H9 (cell line): ENCODE measurements around the gene PRCC. TPM values are rescaled to one million over a fixed set of nuclear protein-coding genes. Genes with fewer than 3 reads are reported as not detected.

Experiments
- DNase-seq: peaks from one replicate; pipeline ENCODE4 v3.0.0-alpha.2; 2017
- H2AFZ ChIP-seq: one replicate; pipeline ENCODE4 v1.6.1; 2013; ENCODE audit warnings: mild to moderate bottlenecking, low read length, control low read depth, moderate library complexity
- H2AK5ac ChIP-seq: 2 replicates; pipeline ENCODE4 v1.6.1; 2013; ENCODE audit warnings: low read length, control low read depth, mixed read lengths; ENCODE audit not compliant: insufficient read length
- H2BK120ac ChIP-seq: one replicate; pipeline ENCODE4 v1.6.1; 2013; ENCODE audit warnings: low read depth, mild to moderate bottlenecking, low read length, control low read depth, inconsistent platforms; ENCODE audit not compliant: poor library complexity, severe bottlenecking
- H2BK12ac ChIP-seq: 2 replicates; pipeline ENCODE4 v1.6.1; 2013; ENCODE audit warnings: low read length, control low read depth, mixed read lengths, low read depth; ENCODE audit not compliant: insufficient read length
- H2BK15ac ChIP-seq: 2 replicates; pipeline ENCODE4 v1.6.1; 2013; ENCODE audit warnings: low read depth, low read length, control low read depth
- H2BK20ac ChIP-seq: one replicate; pipeline ENCODE4 v1.6.1; 2013; ENCODE audit warnings: low read depth, mild to moderate bottlenecking, low read length, control low read depth, inconsistent platforms; ENCODE audit not compliant: poor library complexity, severe bottlenecking
- H2BK5ac ChIP-seq: 2 replicates; pipeline ENCODE4 v1.6.1; 2013; ENCODE audit warnings: low read length, control low read depth, mixed read lengths; ENCODE audit not compliant: insufficient read length
- H3K14ac ChIP-seq: 2 replicates; pipeline ENCODE4 v1.6.1; 2013; ENCODE audit warnings: low read length, control low read depth; ENCODE audit not compliant: insufficient read depth
- H3K18ac ChIP-seq: 2 replicates; pipeline ENCODE4 v1.6.1; 2013; ENCODE audit warnings: low read depth, mild to moderate bottlenecking, mixed read lengths, low read length, control low read depth; ENCODE audit not compliant: insufficient read length
- H3K23ac ChIP-seq: 2 replicates; pipeline ENCODE4 v1.6.1; 2013; ENCODE audit warnings: low read length, control low read depth, mixed read lengths, low read depth; ENCODE audit not compliant: insufficient read length
- H3K23me2 ChIP-seq: 2 replicates; pipeline ENCODE4 v1.6.1; 2013; ENCODE audit warnings: low read depth, mild to moderate bottlenecking, mixed read lengths, low read length, control low read depth; ENCODE audit not compliant: insufficient read length, poor library complexity, severe bottlenecking
- H3K27ac ChIP-seq: 2 replicates; pipeline ENCODE4 v1.5.1; 2013; ENCODE audit warnings: low read length, control low read depth, mixed read lengths, low read depth; ENCODE audit not compliant: insufficient read length
- H3K27me3 ChIP-seq: 2 replicates; pipeline ENCODE4 v1.6.1; 2013; ENCODE audit warnings: low read length, control low read depth, inconsistent platforms; ENCODE audit not compliant: insufficient read depth
- H3K4ac ChIP-seq: 2 replicates; pipeline ENCODE4 v1.6.1; 2013; ENCODE audit warnings: low read depth, mild to moderate bottlenecking, control low read depth, inconsistent platforms, low read length, moderate library complexity
- H3K4me1 ChIP-seq: 2 replicates; pipeline ENCODE4 v1.6.1; 2013; ENCODE audit warnings: low read length, control low read depth, inconsistent platforms; ENCODE audit not compliant: insufficient read depth
- H3K4me2 ChIP-seq: 2 replicates; pipeline ENCODE4 v1.6.1; 2013; ENCODE audit warnings: low read length, control low read depth, mixed read lengths; ENCODE audit not compliant: insufficient read length, insufficient read depth
- H3K56ac ChIP-seq: 2 replicates; pipeline ENCODE4 v1.6.1; 2013; ENCODE audit warnings: low read depth, mild to moderate bottlenecking, mixed read lengths, low read length, control low read depth; ENCODE audit not compliant: insufficient read length
- H3K79me1 ChIP-seq: 2 replicates; pipeline ENCODE4 v1.6.1; 2013; ENCODE audit warnings: low read depth, mild to moderate bottlenecking, moderate library complexity, low read length, control low read depth, inconsistent platforms; ENCODE audit not compliant: insufficient read depth, poor library complexity, severe bottlenecking
- H3K79me2 ChIP-seq: 2 replicates; pipeline ENCODE4 v1.6.1; 2013; ENCODE audit warnings: low read length, control low read depth, inconsistent platforms; ENCODE audit not compliant: insufficient read depth
- H3K9ac ChIP-seq: 2 replicates; pipeline ENCODE4 v1.6.1; 2013; ENCODE audit warnings: low read length, control low read depth, mixed read lengths; ENCODE audit not compliant: insufficient read length; ENCODE audit errors: extremely low read depth
- H3K9me3 ChIP-seq: one replicate; pipeline ENCODE4 v1.6.1; 2013; ENCODE audit warnings: low read depth, low read length, inconsistent platforms; ENCODE audit not compliant: control insufficient read depth
- H3T11ph ChIP-seq: one replicate; pipeline ENCODE4 v1.6.1; 2013; ENCODE audit warnings: mild to moderate bottlenecking, low read length, control low read depth, inconsistent platforms
- H4K20me1 ChIP-seq: one replicate; pipeline ENCODE4 v1.6.1; 2013; ENCODE audit not compliant: control insufficient read depth, insufficient read length, insufficient read depth
- H4K5ac ChIP-seq: 2 replicates; pipeline ENCODE4 v1.6.1; 2013; ENCODE audit warnings: low read depth, mild to moderate bottlenecking, mixed read lengths, low read length, control low read depth; ENCODE audit not compliant: insufficient read length
- H4K8ac ChIP-seq: replicated peaks from 2 replicates; pipeline ENCODE4 v1.6.1; 2013; ENCODE audit warnings: low read length, control low read depth, mixed read lengths, low read depth; ENCODE audit not compliant: insufficient read length
- H4K91ac ChIP-seq: 2 replicates; pipeline ENCODE4 v1.6.1; 2013; ENCODE audit warnings: low read depth, mild to moderate bottlenecking, moderate library complexity, mixed read lengths, low read length, control low read depth; ENCODE audit not compliant: insufficient read length
- H3K27ac Mint-ChIP-seq, 3 experiments: 2 replicates in 2 of 3; 3 replicates in 1 of 3; pipeline ENCODE4 v1.8.0; 2020 to 2021; ENCODE audit warnings: mixed read lengths in 3 of 3, mild to moderate bottlenecking in 1 of 3, moderate library complexity in 1 of 3
- H3K27me3 Mint-ChIP-seq: 2 replicates; pipeline ENCODE4 v1.8.0; 2021; ENCODE audit warnings: low read depth, mild to moderate bottlenecking, moderate library complexity, mixed read lengths
- H3K36me3 Mint-ChIP-seq, 3 experiments: 2 replicates in 2 of 3; 3 replicates in 1 of 3; pipeline ENCODE4 v1.8.0; 2020 to 2021; ENCODE audit warnings: low read depth in 3 of 3, mixed read lengths in 3 of 3; ENCODE audit not compliant: insufficient read depth in 1 of 3
- H3K4me1 Mint-ChIP-seq, 2 experiments: 2 replicates each; pipeline ENCODE4 v1.8.0; 2020; ENCODE audit warnings: mixed read lengths in 2 of 2
- H3K4me3 Mint-ChIP-seq, 2 experiments: 2 replicates in 1 of 2; 3 replicates in 1 of 2; pipeline ENCODE4 v1.8.0; 2020 to 2021; ENCODE audit warnings: mild to moderate bottlenecking in 2 of 2, mixed read lengths in 2 of 2, moderate library complexity in 1 of 2
- H3K9me3 Mint-ChIP-seq, 2 experiments: 2 replicates in 1 of 2; 3 replicates in 1 of 2; pipeline ENCODE4 v1.8.0; 2020; ENCODE audit warnings: mild to moderate bottlenecking in 2 of 2, mixed read lengths in 2 of 2, moderate library complexity in 1 of 2
- CTCF ChIP-seq: fragments of 200-600 bp; sonication (generic); conservative IDR thresholded peaks from 3 replicates; pipeline ENCODE4 v1.8.0; 2021; ENCODE audit warnings: antibody characterized with exemption, mild to moderate bottlenecking
- WGBS: extraction: QIAGEN DNeasy Blood & Tissue Kit; methylation state at CpG from one replicate; pipeline ENCODE4 v1.1.7; 2013; ENCODE audit warnings: missing lambda C conversion rate, low lambda C conversion rate, mixed read lengths; ENCODE audit not compliant: insufficient read length; ENCODE audit errors: extremely low coverage; 5-methylcytosine and 5-hydroxymethylcytosine counted together
- total RNA-seq: library from RNA; stranded (reverse); gene quantifications from 2 replicates; pipeline ENCODE4 v1.2.1, GENCODE V29; 2021

PRCC gene
- total RNA-seq, 1 experiment from 2014 or later = 129 TPM

GRCh38 chr1:156844638-156845037, 77.3 kb downstream of the PRCC start:
- Histone ChIP-seq H3K4me1 (no peaks in the 10 kb centered on the region), H2BK15ac (no peak overlapping the region), H2BK12ac (no peak overlapping the region), H3K9me3 (no peaks in the 10 kb centered on the region), H3K23ac (no peak overlapping the region), H4K20me1 (no peaks in the 10 kb centered on the region), H3K27ac (no peak overlapping the region), H3K9ac (no peak overlapping the region), H2AK5ac (no peak overlapping the region), H3K18ac (no peak overlapping the region), H3K14ac (no peak overlapping the region), H4K5ac (no peak overlapping the region), H2BK5ac (no peak overlapping the region), H4K91ac (no peak overlapping the region), H3K4me2 (peak overlapping the region; percentile 50), H2AFZ (no peak overlapping the region), H3K27me3 (peaks cover 65% of the 10 kb centered on the region), H2BK20ac (no peak overlapping the region), H3K79me2 (no peaks in the 10 kb centered on the region), H3K23me2 (peaks cover 14% of the 10 kb centered on the region), H2BK120ac (no peak overlapping the region), H3K56ac (no peak overlapping the region), H3K4ac (no peak overlapping the region), H3K79me1 (no peaks in the 10 kb centered on the region), H3T11ph (no peak overlapping the region), H4K8ac (no peak overlapping the region)
- Mint-ChIP-seq H3K27me3 (peaks cover 94% of the 10 kb centered on the region), H3K36me3 (no peaks in the 10 kb centered on the region), H3K4me1 (peaks cover 17 to 45% of the 10 kb centered on the region in 2 experiments), H3K27ac (no peak overlapping the region; a peak in 1 of 7 replicates), H3K9me3 (no peaks in the 10 kb centered on the region; a peak in 1 of 5 replicates), H3K4me3 (peak overlapping the region; percentile 56 to 82)
- TF ChIP-seq CTCF = no peak
- no peak for DNase-seq
- WGBS = no CpG with 5 or more reads among the region's 14 CpGs
